C1 segment of cervical spinal cord (tissue), 14 donors: ENCODE results near the gene PLAGL1.
"Not testable (repeated sequence)": the region's sequence is repeated elsewhere in the genome, so short reads cannot be mapped to it uniquely, and the experiment has no call there.

ENCODE experiments used
- DNase-seq, 14 donors: peaks; one replicate each; lab custom pipeline; 2025; lab: John Stamatoyannopoulos, UW

Gene PLAGL1

GRCh38 chr6:144009628-144010027 lies 1.6 kb upstream of the PLAGL1 start:
- DNase-seq: not testable (repeated sequence)

GRCh38 chr6:144008846-144009245 lies 787 bp upstream of the PLAGL1 start:
- no peak for DNase-seq

- DNase-seq: no peak
Observed at GRCh38 chr6:144007478-144008119, 460 bp downstream of the PLAGL1 start.

- DNase-seq: peak in 1 of 14 donors; percentile 1
Observed at GRCh38 chr6:144006736-144007477, 1.2 kb downstream of the PLAGL1 start.

- DNase-seq: no peak
Observed at GRCh38 chr6:143999406-143999805, 8.7 kb downstream of the PLAGL1 start.

GRCh38 chr6:143998686-143999085 lies 9.4 kb downstream of the PLAGL1 start:
- DNase-seq: no peak

- no peak for DNase-seq
Observed at GRCh38 chr6:143993965-143994646, 14.0 kb downstream of the PLAGL1 start.

GRCh38 chr6:143992285-143992684 lies 15.8 kb downstream of the PLAGL1 start:
- DNase-seq: no peak

DNA sequence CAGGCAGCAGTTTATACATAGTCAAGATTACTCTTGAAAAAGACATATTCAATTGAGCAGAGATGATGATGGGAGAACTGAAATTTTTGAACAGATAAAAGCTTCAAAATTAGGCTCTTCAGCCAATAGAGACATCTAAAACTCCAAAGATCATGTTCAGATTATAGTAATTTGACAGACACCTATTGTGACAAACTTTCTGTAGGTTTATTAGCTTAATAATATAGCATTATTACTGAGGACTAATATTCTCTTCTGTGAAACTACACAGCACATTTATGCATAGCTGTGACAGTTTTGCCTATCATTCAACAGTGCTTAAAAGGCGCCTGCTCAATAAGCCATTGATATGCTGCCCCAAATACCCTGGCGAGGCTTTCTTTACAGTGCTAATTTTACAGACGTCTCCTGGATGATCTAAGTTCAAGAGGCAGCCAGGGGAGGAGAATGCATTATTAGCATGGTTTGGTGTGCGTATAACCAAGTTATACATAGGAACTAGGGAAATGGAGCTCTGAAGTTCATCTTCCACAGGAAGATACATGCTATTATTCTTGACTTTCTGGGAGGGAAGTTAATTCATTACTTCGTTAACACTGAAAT lies 21.5 kb downstream of the PLAGL1 start:
- DNase-seq: no peak

DNA sequence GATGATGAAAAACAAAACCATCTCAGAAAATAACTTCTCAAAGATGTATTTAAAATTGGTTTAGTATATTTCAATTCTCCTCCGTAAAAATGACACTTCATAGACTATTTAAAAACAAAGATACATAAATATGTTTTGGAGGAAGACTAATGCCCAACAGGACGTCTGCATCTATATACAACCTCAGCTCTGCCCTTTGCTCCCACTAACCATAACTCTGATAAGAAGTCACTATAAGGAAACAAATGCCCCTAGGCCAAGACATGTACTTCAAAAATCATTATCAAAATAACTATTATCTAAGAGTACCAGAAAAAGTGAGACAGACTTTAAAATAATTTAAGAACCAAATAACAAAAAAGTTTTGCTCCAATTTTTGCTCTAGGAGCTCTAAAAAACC lies 23.4 kb downstream of the PLAGL1 start:
- no peak for DNase-seq

GRCh38 chr6:143982968-143983367 lies 25.1 kb downstream of the PLAGL1 start:
- DNase-seq: no peak

GRCh38 chr6:143980921-143981320 lies 27.1 kb downstream of the PLAGL1 start:
- DNase-seq: no peak

DNA sequence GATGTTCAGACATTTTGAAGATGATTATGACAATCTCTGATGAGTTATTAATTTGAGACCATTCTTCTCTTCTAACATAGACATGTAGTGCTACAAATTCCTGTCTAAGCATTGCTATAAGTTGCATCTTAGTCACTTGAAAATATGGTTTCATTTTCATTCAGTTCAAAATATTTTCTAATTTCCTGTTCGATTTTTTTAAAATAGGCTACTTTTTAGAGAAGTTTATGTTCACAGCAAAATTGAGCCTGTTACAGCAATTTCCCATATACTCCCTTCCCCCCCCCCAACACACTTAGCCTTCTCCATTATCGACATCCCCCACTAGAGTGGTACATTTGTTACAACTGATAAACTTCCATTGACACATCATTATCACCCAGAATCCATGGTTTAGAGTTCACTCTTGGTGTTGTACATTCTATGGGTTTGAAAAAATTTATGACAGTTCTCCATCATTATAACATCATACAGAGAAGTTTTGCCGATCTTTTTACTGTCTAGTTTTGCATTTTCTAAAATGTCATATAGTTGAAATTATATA lies 31.2 kb downstream of the PLAGL1 start:
- no peak for DNase-seq

DNA sequence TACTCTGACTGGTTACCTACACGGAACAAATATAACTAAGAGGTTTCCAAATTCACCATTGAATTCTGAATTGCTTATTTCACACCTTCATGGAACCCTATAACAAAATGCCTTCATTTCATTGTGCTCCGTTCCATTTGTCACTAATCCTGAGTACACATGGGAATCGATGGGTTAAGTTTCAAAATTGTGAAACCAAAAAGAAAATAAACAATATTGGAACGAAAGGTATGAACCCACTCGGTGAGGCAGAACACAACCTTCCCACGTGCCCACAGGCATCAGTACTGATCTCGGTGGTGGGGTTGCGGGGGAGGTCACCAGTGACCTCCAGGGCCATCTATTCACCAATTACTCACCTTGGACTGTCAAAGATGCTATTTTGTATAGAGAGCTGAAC lies 34.0 kb downstream of the PLAGL1 start:
- no peak for DNase-seq

- DNase-seq: no peak
Observed at GRCh38 chr6:143973097-143973966, 34.7 kb downstream of the PLAGL1 start.

- no peak for DNase-seq
Observed at GRCh38 chr6:143971482-143972205, 36.4 kb downstream of the PLAGL1 start.

DNA sequence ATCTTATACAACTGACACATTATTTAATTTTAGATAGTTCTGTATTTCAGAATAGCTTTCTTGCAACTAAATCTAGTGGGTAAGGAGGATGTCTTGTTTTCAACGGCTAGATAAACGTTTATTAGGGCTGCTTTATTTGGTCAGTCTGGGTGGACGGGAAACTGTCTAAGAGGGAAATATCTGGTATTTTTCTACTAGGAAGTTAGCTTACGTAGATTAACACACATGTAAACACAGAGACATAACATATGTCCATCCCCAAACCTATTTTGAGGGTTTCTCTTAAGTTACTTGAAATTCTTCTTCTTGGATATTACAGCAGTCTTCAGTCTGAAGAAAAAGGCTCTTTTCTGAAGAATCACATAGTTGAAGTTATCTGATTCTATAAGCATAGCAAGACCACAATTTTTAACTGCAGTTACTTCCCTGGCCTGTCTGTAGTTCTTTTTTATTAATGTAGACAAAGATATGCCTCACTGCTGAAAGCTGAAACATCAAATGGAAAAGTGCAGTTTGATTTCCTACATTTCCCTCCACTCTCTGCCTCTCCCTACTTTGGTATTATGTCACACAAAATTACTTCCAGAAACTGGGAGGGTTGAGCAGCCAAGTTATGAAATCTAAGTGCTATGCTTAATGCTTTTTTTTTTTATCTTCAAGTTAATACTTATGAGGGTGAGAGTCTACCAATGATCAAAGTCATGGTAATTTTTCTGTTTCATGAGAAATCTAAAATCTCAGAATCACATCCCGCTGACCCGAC lies 37.4 kb downstream of the PLAGL1 start:
- no peak for DNase-seq

GRCh38 chr6:143969077-143969476 lies 39.0 kb downstream of the PLAGL1 start:
- no peak for DNase-seq

DNA sequence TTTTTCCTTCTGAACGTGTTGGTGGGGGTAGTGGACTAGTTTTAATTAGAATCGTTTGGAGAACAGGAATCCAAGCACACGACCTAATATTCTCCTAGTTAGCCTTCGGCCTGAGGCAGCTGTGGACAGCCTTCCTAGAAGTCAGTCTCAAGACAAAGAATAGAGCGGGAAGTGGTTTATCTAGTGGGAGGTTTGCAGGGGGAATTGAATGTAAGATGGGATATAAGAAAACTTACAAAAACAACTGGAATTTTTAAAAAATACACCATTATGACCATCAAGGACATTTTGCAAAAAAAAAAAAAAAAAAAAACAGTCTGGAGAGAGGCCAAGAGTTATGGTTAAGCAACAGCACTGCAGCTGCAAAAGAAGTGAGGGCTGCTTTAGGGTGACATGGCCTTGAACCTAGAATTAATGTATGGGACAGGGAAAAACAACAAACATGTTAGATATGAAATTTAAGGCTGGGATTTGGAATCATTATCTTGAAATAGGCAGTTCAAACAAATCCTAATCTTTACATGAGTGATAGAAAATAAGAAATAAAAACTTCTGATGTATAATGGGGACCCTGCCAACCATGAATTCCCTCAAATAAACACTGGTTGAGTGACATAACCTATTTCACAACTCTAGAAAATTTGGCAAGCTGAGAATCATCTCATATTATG lies 40.2 kb downstream of the PLAGL1 start:
- DNase-seq: no peak
